ENCODE measurements around the gene KCTD1.

DNA sequence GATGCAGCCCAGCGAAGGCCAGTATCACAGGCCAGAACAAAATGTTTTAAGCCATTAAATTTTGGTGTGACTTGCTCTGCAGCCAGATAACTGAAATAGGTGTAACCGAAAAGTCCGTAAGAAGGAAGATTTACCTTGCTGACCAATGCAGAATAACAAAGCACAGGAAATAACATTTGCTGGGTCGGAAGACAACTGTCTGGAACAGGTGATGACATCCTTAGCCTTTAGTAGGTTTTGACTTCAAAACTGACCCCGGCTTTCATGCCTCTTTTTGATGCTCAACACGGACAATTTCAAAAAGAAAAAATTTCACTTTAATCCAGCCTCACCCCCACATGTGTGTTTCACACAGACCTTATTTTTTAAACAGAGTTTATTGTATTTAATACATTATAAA lies 93.7 kb downstream of the KCTD1 start:
- TF ChIP-seq CTCF (IDR thresholded peaks at IDR 0.05) (no peak), POLR2A (IDR thresholded peaks at IDR 0.05) (no peak)
